Hypothalamus (tissue), 51 donors: ENCODE measurements around the gene HEPACAM2.

Source experiments
- DNase-seq, 51 donors: peaks; one replicate each; lab custom pipeline; 2025; lab: John Stamatoyannopoulos, UW

The HEPACAM2 gene

DNA sequence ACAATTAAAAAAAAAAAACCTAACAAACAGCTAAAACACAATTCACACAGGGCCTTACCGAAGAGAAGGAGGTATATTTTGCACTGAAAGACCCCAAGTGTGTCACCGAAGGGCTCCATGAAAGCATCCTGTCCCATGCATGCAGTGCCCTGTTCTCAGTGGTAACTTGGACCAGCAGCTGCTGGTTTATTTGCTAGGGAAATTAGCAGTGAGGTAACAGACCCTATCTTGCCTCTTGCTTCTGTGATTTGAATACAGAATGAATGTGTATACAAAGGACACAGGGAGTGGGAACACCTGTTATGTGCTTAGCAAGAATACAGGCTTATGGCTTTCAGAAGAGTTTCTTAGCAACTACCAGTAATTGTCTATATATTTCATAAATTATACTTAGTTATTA, at the start of gene HEPACAM2:
Gene HEPACAM2, minus strand, starts transcription at position 160 of the 400 bp plus-strand sequence.
- no peak for DNase-seq

DNA sequence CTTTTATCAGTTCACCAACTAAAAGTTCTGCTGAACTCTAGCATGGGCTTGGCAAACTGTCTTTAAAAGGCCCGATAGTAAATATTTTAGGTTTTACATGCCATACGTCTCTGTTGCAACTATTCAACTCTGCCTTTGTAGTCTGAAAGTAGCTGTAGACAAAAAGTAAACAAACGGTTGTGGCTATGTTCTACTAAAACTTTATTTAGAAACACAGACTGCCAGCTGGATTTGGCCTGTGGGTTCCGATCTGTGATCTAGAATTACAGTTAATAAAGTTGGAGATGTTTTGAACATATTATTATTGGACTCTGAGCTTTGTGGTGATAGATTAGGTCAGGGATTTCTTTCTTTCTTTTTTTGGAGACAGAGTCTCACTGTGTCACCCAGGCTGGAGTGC, 39.0 kb upstream of the HEPACAM2 start:
- DNase-seq, result no peak

DNA sequence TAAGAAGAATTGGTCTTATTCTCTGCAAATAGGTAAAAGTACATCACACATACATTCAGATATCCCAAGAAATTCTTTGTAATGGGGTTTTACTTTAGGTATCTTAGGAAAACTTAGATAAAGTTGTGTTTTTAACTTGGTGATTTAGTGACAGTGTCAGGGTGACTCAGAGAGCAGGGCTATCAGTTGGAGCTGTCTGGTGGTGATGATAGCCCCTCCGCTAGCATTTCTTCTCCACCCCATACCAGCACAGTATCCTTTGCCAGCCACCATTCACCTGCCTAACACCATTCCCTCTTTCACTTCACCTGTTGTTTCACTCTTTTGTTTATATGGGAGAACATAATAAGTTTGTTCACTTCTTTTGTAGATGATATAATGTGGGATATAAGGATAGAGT, 36.3 kb upstream of the HEPACAM2 start:
- no peak for DNase-seq

DNA sequence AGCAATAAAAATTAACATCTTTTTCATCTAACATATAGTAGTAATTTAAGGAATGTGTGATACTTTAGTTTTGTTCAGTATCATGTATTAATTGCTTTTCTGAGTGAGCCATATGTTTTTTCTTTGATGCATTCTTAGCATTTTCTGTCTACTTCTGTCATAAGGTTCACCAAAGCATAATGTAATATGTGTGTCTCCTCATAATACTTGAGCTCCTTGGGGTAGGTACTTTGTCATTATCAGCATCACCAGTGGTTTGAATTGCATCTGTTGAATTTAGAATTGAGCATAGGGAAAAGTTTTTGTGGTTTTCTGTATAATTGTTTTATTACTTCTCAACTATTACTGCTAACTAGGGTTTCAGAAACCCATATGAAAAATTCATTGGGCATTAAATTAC, 32.4 kb upstream of the HEPACAM2 start:
- DNase-seq, result no peak

DNA sequence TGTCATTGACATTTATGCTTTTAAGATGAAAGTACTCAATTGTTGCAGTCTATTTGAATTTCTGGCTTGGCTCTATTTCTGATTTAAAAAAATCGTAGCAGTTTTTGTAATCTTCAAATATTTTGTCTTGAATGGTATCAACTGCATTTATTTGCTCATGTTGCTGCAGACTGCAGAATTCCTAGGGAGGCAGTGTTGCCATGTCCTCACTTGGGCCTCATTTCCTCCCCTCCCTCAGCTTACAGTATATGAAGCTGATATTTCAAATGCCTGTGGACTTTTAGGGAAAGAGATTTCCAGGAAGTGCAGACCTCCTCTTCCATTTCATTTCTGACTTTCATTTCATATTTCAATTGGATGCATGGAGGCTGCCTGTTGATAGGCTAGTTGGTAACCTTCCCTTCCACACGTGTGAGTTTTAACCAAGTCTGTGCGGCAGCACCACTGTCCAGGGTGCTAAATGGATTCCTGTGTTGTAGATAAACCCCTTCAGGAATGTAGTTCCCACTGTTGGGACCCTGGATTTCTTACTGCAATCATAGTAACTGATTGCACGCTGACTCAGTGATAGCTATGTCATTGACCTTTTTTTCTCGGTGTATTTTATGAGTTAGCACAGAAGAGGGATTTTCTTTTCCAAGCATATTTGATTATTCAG, 23.4 kb upstream of the HEPACAM2 start:
- no peak for DNase-seq

DNA sequence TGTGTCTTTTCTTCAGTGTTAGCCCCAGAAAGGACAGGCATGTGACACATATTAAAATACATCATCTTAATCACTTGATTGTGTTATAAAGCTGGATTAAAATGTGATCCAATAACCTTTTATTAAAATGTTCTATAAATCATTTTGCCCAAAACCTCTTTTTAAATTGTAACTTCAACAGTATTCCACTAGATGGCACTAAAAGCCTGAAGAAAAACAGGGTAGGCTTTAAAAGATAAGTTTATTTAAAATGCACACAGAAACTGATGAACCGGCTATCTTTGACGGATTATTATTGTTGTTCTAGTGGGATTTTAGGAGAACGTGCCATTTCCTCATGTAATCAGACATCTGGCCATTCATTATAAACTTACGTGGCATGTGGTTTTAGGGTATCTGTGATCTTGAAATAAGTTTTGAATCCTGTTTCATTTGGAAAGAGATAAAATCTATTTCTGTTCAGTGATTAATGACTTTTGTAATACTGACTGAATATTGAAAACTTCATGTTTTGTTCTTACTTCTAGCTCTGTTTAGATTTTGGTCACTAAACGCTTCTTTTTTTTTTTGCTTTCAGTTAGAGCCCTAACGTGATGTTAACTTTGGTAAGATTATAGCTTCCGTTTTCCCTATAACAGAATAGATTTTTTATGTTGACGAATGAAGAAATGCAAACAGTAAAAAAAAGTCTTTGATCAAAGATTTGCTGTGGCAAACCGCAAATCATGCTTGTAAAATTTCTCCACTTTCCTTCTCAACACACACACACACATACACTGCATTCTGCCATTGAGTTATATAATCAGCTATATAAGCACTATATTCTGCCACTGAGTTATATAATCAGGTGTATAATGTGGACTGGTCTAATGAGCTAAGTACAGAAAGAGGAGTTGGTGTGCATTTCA, 19.5 kb upstream of the HEPACAM2 start:
- DNase-seq, result peak in 1 of 51 donors; percentile 29

DNA sequence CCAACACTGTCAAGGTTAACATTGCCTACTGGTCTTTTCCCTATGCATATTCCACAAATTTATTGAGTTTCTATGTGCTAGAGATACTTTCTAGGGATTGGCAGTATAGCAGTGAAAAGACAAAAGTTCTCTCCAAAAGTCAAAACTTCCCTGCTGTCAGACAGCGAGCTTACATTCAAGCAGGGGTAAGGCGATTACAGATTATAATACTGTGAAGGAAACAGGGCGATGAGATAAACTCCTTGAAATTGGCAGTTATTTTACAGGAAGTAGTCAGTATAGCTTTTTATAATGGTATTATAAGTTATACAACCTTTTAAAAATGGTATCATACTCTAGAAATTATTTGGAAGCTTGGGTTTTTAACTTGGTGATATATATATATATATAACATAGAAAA, 15.8 kb upstream of the HEPACAM2 start:
- DNase-seq, result no peak

DNA sequence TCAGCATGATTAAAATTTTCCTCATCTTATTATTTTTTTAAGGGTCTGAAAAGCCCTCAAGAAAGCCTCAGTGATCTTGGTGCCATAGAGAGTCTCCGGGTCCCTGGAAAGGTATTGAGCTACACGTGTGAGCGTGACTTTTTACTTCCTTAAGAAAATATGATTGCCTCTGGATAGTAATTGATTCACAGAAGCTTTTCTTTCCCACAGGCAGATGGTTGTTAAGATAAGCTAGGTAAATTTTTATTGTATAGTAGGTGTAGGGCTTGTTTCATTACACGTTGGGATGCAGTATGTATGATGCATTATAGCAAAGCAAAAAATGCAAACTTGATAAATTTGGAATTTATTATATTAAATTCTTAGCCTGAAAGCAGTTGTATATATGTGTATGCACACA, 13.6 kb upstream of the HEPACAM2 start:
- no peak for DNase-seq

DNA sequence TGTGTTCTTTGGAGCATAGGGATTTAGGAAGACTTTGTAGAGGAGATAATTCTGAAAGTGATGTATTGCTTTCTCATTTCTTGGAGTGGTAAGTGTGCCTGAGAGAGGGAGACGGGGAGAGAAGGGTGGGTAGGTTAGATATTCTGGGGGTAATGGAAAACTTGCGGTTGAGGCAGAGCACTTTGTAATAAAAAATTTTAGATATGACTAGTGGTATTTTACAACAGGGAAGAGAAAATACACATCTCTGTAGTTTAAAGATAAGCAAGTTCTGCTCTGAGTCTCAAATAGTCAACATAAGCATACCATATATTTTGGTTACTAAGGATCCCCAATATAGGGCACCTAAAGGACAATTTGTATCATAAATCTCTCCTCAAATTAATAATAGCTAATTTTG, 12.5 kb upstream of the HEPACAM2 start:
- no peak for DNase-seq

DNA sequence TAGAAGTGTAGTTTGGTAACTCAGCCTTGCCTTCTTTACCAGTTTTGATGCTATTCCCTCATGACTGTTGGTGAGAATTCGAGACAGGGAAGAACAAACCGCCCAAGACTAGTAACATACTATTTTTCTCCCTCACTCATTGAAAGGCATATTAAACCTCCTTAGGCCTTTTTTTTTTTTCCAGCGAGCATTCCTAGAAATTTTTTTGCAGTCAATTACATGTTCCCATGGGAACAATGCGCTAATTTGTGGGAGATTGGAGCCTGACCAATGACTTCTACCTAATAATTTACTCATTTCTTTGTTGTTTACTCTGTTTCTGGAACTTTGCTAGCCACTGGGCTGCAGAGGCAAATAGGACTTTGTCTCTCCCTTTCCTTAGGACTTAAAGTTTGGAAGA, 11.9 kb upstream of the HEPACAM2 start:
- DNase-seq, result no peak

DNA sequence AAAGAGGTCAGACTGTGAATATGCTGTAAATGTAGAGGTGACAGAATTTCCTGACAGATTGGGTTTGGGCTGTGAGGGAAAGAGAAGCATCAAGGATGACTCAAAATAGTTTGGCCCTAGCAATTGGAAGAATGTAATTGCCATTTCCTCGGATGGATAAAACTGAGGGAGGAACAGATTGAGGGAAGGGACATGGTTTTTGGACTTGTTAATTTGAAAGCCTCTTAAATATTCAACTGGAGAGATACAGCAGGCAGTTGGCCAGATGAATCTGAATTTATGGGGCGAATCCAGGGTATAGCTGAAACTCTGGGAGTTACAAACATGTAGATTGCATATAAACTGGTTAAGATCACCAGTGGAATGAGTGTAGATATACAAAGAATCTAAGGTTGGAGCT, 9.3 kb upstream of the HEPACAM2 start:
- DNase-seq, result no peak

DNA sequence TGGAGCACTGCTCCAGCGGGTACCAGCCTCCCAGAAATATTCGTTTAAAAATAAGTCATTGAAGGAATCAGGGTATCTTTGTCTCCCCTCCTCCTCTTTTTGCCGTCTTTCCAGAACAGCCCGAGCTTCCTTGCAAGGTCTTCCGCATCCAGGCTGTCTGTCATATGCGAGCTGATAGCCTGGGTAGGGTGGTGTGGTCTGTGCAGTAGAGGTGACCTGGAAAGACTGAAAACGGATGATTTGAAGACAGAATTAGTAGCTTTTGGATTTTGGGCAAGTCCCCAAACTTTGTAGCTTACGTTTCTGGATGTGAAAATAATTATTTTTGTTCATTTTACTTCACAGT, 6.4 kb upstream of the HEPACAM2 start:
- peak in 1 of 51 donors; percentile 23 for DNase-seq

DNA sequence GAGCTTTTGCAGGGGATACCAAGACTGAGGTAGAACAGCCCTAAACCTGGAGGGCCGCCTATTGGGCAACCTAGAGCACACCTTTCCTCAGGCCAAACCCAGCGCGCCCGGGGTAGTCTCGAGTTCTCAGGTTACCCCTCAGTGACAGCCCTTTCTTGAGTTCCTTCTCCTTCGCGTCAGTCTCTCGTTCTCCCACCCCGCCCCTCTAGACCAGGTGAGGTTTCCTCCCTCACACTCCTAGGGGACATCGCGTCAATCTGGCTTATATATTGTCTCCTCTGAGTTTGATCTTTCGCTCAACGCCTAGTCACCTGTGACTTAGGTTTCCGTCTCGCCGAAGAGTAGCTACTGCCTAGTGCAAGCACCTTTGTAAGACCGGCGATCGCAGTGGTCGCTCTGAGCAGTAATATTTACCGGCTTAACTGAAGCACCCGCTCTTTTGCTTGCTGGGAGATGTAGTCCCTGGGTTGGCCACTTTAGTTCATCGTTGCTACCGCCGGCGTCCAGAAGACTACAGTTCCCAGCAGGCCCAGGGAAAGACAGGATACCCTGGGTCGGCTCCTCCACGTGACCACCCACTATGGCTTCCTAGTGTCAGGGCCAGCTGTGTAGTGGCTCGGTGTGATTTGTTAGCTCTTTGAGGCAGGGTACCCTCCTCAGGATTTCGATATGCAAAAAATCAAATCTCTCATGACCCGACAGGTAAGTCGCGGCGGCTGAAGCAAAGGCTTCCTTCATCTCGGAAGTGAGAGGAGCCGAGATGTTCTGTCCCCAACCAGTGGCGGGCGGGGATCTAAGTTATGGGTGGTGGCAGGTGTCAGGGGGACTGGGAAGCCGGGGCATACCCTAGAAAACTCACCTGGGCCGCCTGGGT, 5.8 kb upstream of the HEPACAM2 start, which contains the start of gene VPS50:
Gene VPS50, plus strand, starts transcription at position 568 of the 874 bp plus-strand sequence. Its CDS starts 102 bp downstream, at position 670.
- DNase-seq, result peak; percentile 36 to 99 (median 91)

DNA sequence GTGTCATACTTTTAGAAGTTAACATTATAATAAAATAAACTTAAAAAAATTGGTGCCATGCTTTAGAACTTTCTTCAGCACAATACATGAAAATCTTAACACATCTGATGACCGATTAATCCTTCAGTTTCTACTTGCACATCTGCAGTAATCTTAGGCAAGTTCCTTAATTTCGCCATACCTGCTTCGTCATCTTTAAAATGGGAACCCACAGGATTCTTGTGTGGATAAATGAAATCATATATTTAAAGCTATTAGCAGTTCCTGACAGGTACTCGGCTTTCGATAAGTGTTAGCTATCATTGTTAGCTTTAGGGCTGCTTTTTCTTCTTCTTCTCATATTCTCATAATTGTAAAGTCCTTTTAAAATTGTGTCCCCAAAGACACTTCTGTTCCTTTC, 5.0 kb upstream of the HEPACAM2 start:
- DNase-seq, result no peak

DNA sequence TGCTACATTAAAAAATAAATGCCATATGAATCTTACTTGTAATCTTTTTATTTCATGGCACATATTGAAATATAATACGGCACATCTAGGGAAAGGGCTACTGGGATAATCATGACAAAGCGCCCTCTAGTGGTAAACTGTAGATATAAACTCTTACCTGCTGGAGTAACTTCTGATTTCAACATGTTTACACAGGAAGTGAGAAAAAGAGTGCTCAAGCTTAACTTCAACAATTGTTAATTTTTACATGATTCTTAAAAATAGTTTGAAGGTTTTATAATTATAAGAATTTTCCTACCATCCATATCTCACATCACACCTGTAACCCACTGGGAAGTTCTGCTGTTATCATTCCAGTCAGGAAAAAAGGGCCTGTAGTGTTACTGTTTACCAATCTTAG, 2.0 kb upstream of the HEPACAM2 start:
- DNase-seq, result peak in 1 of 51 donors; percentile 3

DNA sequence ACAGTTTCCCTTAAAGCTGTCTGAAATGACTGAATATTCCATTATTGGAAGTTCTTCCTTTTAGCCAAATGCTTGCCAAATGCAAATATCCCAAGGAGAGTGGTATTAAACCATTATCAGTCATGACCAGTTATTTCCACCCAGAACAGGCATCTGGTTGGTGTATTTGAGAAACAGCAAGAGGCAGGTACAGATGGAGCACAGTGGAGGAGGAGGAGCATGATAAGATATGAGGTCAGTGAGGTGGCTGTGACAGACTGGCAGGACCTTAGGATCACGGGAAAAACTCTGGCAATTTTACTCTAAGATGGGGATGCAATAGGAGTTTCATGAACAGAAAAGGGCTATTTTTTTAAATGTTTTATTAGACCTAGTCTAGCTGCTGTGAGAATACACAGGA, 6.4 kb downstream of the HEPACAM2 start:
- no peak for DNase-seq

DNA sequence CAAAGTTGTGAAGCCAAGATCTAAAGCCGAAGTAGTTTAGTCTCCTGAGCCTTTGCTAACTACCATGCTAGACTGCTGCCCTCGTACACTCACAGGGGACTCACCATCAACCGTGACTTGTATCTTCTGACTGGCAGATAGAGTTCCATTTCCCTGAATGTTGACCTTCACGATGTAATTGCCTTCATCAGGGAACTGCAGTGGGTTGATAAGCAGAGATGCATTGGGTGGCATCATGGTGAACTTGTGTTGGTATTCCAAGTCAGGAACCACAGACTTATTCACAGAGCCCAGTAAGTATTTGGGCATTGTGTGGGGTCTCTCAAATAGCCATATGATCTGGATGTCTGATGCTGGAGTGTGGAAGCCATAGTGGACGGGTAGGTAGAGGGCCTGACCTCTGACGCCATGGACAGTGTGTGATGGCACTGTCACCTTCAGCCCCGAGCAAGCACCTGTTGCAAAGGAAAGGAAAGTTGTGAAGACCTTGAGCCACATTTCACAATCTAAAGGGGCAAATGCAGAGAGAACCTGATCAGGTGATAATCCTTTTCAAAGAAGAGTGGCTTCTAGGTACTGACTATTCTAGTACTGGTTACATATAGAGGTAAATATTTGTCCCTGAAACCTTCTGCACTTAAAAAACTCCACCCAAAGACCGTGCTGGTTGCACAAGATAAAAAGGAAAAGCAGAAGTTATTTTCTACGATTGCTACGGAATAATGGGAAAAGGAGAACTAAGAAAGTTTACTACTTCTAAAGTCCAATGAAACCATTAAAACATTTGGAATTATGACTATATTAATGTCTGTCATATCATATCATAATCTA, 7.1 kb downstream of the HEPACAM2 start:
- DNase-seq, result no peak

DNA sequence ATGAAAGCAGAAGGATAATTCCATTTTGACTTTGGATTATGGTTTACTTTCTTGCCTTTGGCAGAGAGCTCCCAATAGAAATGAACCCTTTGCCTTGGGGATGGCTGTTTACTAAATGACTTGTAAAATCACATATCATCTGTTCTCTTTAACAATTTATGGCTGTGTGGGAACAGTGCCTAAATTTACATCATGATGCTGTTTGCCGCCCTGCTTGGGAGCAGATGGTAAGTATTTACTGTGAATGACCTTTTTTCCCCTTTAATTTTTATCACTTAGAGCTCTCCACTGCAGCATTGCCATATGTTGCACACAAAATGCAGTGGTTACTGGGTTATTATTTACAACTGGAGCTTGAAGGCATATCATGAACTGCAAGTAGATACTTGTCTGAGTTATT, 13.4 kb downstream of the HEPACAM2 start:
- DNase-seq, result no peak

DNA sequence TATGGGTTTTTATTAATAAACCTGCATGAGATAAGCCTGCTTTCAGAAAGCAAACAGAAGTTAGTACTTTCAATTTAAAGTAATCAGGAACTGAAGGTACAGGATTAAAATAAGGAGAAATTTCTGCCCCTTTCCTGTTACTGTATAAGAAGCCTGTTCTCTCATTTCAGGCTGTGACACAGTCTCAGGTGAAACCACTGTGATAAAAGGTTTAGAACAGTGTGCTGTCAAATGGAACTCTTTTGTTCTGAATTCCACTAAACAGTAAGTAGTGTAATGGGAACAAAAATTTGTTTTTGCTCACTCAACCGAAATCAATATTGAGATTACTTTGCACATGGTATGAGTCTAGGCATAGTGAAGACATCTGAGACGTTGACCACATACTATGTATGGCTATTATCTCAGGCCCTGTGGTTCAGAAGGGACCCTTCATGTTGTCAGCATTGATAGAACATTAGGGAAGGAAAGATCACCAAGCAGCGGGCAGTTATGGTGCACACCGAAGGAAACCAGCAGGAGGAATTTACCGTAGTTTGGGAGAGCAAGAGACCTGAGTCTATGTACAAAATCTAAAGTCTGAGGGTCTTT, 14.9 kb downstream of the HEPACAM2 start:
- DNase-seq, result no peak

DNA sequence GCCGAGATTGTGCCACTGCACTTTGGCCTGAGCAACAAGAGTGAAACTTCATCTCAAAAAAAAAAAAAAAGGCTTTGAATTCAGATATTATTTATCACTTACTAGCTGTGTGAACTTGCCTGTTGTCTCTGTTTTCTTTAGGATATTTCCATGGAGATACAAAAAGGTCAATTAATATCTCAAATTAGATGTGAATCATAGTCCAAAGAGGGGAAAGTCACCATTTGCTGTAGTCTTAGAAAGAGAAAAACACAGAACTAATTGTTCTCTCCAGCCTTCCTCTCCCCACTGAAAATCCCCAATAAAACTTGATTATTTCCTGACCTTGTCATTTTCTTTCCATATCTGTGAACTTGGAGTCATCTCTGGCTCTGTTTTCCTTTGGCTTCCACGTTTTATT, 21.2 kb downstream of the HEPACAM2 start:
- no peak for DNase-seq
